Ishikawa (cell line): ENCODE data around the gene IL4R.

Source experiments
- CREB1 ChIP-seq: IDR thresholded peaks from 2 replicates; pipeline ENCODE4 v1.6.1; 2012; ENCODE audit warnings: low read depth
- EP300 ChIP-seq: IDR thresholded peaks from 2 replicates; pipeline ENCODE4 v1.6.1; 2012; ENCODE audit warnings: borderline replicate concordance
- MAX ChIP-seq: IDR thresholded peaks from 2 replicates; pipeline ENCODE4 v1.6.1; 2012
- RAD21 ChIP-seq: IDR thresholded peaks from 2 replicates; pipeline ENCODE4 v1.6.1; 2012; ENCODE audit warnings: low read depth
- REST ChIP-seq: IDR thresholded peaks from 2 replicates; pipeline ENCODE4 v1.6.1; 2012; ENCODE audit warnings: low read depth, mild to moderate bottlenecking
- TAF1 ChIP-seq: IDR thresholded peaks from 2 replicates; pipeline ENCODE4 v1.6.1; 2012; ENCODE audit warnings: low read depth, mild to moderate bottlenecking
- TCF12 ChIP-seq: IDR thresholded peaks from 2 replicates; pipeline ENCODE4 v1.6.1; 2012; ENCODE audit warnings: low read depth
- TF ChIP-seq, protein P1 (sequence below): IDR thresholded peaks from 2 replicates; pipeline ENCODE4 v1.6.1; 2012

DNA sequence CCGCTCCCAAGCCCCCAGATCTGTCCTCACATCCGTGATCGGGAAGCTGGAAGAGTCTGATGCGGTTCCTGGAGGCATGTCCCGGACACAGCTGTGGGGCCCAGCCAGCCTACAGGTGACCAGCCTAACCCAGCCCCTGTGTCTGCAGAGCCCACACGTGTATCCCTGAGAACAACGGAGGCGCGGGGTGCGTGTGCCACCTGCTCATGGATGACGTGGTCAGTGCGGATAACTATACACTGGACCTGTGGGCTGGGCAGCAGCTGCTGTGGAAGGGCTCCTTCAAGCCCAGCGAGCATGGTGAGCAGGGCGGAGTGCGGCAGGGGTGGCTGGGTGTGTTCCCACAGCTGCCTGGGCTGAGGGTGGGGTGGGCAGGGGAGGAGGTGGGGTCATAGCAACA lies 30.9 kb downstream of the IL4R start:
- TF ChIP-seq CREB1 (no peak), TAF1 (no peak), EP300 (no peak), REST (no peak), MAX (no peak), RAD21 (no peak), TCF12 (no peak)
- TF ChIP-seq, protein P1, sequence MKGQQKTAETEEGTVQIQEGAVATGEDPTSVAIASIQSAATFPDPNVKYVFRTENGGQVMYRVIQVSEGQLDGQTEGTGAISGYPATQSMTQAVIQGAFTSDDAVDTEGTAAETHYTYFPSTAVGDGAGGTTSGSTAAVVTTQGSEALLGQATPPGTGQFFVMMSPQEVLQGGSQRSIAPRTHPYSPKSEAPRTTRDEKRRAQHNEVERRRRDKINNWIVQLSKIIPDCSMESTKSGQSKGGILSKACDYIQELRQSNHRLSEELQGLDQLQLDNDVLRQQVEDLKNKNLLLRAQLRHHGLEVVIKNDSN, result no peak
